Endothelial cell of umbilical vein (primary cell): ENCODE results near the gene NFATC1.

Experiments
- CTCF ChIP-seq, 2 donors: IDR thresholded peaks; 1 replicate in 1 of 2; 2 replicates in 1 of 2; pipeline ENCODE4 v1.5.1; 2011; ENCODE audit warnings: low read length in 2 of 2, mild to moderate bottlenecking in 2 of 2, moderate library complexity in 2 of 2, control low read depth in 1 of 2, inconsistent platforms in 1 of 2, low read depth in 1 of 2; ENCODE audit not compliant: insufficient read depth in 1 of 2; ENCODE audit errors: extremely low read depth in 1 of 2
- EZH2 ChIP-seq: IDR thresholded peaks from 2 replicates; pipeline ENCODE4 v1.6.1; 2012; ENCODE audit warnings: borderline replicate concordance, low read depth, mild to moderate bottlenecking, moderate library complexity, low read length, inconsistent platforms; ENCODE audit not compliant: severe bottlenecking
- POLR2AphosphoS5 ChIP-seq: IDR thresholded peaks from 2 replicates; pipeline ENCODE4 v1.6.1; 2012; ENCODE audit warnings: low read depth, mild to moderate bottlenecking, control low read depth, low read length, moderate library complexity; ENCODE audit not compliant: insufficient read depth

GRCh38 chr18:79511271-79511670, 115.5 kb downstream of the NFATC1 start:
- TF ChIP-seq EZH2, result no peak
- no peak for TF ChIP-seq POLR2AphosphoS5
- TF ChIP-seq CTCF (IDR thresholded peaks at IDR 0.05; ENCODE audit: extremely low read depth in 1 of 2, insufficient read depth in 1 of 2, low read depth in 1 of 2, low read length in 2 of 2), result no peak
